HEK293T (cell line): ENCODE data around the gene FGL2.

Experiments
- BHLHE40 ChIP-seq: fragments of 450-650 bp; IDR thresholded peaks from 2 replicates; pipeline ENCODE4 v1.6.1; 2016; ENCODE audit warnings: mild to moderate bottlenecking, moderate library complexity, borderline replicate concordance
- SP1 ChIP-seq: fragments of 450-650 bp; IDR thresholded peaks from 2 replicates; pipeline ENCODE4 v1.6.1; 2017
- SUZ12 ChIP-seq: fragments of 450-650 bp; IDR thresholded peaks from 2 replicates; pipeline ENCODE4 v1.6.1; 2016; ENCODE audit warnings: mild to moderate bottlenecking
- TF ChIP-seq, protein P1 (sequence below): fragments of 450-650 bp; IDR thresholded peaks from 2 replicates; pipeline ENCODE4 v1.6.1; 2016

DNA sequence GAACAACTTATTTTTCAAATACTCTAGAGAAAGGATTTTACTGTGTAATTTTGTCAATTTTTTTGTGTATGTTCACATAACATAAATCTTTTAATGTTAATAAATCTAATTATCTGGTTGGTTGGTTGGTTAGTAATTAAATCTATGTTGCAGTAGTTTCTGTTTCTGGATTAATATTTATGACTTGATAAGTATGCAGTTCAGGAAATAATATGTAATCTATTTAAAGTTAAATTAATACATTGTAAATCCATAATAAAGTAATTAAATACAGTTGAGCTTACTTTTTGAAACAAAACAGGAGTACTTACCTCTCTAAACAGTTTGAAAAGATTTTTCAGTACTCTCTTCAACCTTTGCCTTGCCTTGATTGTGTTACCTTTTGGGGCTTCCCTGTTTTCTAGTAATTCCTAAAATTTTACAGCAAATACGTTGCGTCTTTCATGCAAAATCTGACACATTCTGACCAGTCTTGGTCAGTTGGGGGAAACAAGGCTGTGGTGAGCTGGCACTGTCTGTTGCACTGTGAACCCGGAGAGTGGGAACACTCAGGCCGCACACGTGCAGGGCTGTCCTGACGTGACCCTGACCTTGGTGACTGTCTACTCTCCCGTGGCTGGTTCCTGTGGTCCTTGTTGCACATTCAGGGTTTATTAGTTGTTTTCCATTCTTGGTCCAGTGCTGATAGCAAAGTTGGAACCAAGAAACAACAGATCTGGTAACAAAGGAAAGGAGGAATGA is 45.6 kb upstream of the FGL2 start:
- TF ChIP-seq, protein P1, sequence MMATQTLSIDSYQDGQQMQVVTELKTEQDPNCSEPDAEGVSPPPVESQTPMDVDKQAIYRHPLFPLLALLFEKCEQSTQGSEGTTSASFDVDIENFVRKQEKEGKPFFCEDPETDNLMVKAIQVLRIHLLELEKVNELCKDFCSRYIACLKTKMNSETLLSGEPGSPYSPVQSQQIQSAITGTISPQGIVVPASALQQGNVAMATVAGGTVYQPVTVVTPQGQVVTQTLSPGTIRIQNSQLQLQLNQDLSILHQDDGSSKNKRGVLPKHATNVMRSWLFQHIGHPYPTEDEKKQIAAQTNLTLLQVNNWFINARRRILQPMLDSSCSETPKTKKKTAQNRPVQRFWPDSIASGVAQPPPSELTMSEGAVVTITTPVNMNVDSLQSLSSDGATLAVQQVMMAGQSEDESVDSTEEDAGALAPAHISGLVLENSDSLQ = no peak
- TF ChIP-seq BHLHE40 (no peak), SP1 (no peak), SUZ12 (no peak)
